HCT116 (cell line): ENCODE measurements around the gene C4BPA. TPM values are rescaled to one million over a fixed set of nuclear protein-coding genes. Genes with fewer than 3 reads are reported as not detected.

ENCODE experiments used
- ATAC-seq: fragments of 200-7000 bp; cut with Tn5 transposase; 2 replicates; pipeline ENCODE4 v1.9.1; 2020; ENCODE audit warnings: mild to moderate bottlenecking, moderate library complexity
- BruUV-seq: library from RNA; stranded (reverse); fragments of 400-500 nt; replicated peaks from 2 replicates; lab custom pipeline; 2021; lab: Mats Ljungman, UMichigan
- CTCF ChIA-PET: fragments of 300-600 bp; sonication (Branson Sonifier 250); formaldehyde crosslinking; loops from one replicate; lab custom pipeline; 2021; ENCODE audit warnings: antibody characterized with exemption; lab: Charles Lee
- POLR2A ChIA-PET: fragments of 300-600, 350-600 bp; sonication (Branson Sonifier 250); formaldehyde crosslinking; loops from one replicate; lab custom pipeline; 2021; ENCODE audit warnings: antibody characterized with exemption; lab: Charles Lee
- RAD21 ChIA-PET, 2 experiments: fragments of 300-600 bp; sonication (Branson Sonifier 250); formaldehyde crosslinking; loops; one replicate each; lab custom pipeline; 2023; ENCODE audit warnings: low total read pairs in 2 of 2; ENCODE audit not compliant: uncharacterized antibody in 2 of 2, unreplicated experiment in 2 of 2, low non-redundant PET in 1 of 2; lab: Charles Lee
- DNase-seq: peaks from one replicate; pipeline ENCODE4 v3.0.0-alpha.2; 2010; ENCODE audit warnings: low read depth, low spot score
- H2AFZ ChIP-seq: fragments of 200-600 bp; shearing (Covaris generic), sonication (generic); 2 replicates; pipeline ENCODE4 v1.6.1; 2017; ENCODE audit warnings: low read depth, mixed run types, mixed read lengths, antibody characterized with exemption, low read length; ENCODE audit not compliant: poor library complexity, severe bottlenecking
- H3K27ac ChIP-seq: 2 replicates; pipeline ENCODE4 v1.5.1; 2012; ENCODE audit warnings: low read depth, low read length
- H3K27me3 ChIP-seq: fragments of 200-600 bp; sonication (generic); 2 replicates; pipeline ENCODE4 v1.6.1; 2016; ENCODE audit warnings: mixed run types, low read length, mixed read lengths; ENCODE audit not compliant: insufficient read depth
- H3K36me3 ChIP-seq, 2 experiments: fragments of 200-500 bp in 1 of 2; fragments of 200-600 bp in 1 of 2; sonication (Bioruptor generic) in 1 of 2; sonication (generic) in 1 of 2; 2 replicates each; pipeline versions ENCODE4 v1.5.1 to v1.6.1; 2014 to 2016; ENCODE audit warnings: low read length in 2 of 2, inconsistent platforms in 1 of 2, mixed read lengths in 1 of 2, mixed run types in 1 of 2; ENCODE audit not compliant: insufficient read depth in 2 of 2, control insufficient read depth in 1 of 2
- H3K4me1 ChIP-seq, 2 experiments: fragments of 200-600 bp in 1 of 2; sonication (generic) in 1 of 2; 2 replicates each; pipeline versions ENCODE4 v1.5.1 to v1.6.1; 2012 to 2017; ENCODE audit warnings: low read length in 2 of 2, inconsistent platforms in 1 of 2, mild to moderate bottlenecking in 1 of 2, mixed read lengths in 1 of 2, mixed run types in 1 of 2, moderate library complexity in 1 of 2; ENCODE audit not compliant: insufficient read depth in 2 of 2, control insufficient read depth in 1 of 2
- H3K4me2 ChIP-seq: fragments of 200-600 bp; sonication (generic); 2 replicates; pipeline ENCODE4 v1.6.1; 2017; ENCODE audit warnings: mixed run types, low read length, mixed read lengths
- H3K4me3 ChIP-seq, 2 experiments: fragments of 200-600 bp in 1 of 2; sonication (generic) in 1 of 2; replicated peaks in 1 of 2; 2 replicates each; pipeline ENCODE4 v1.5.1; 2011 to 2016; ENCODE audit warnings: low read length in 2 of 2, control low read depth in 1 of 2, low read depth in 1 of 2, mild to moderate bottlenecking in 1 of 2, mixed read lengths in 1 of 2, mixed run types in 1 of 2
- H3K79me2 ChIP-seq: fragments of 200-600 bp; sonication (generic); 2 replicates; pipeline ENCODE4 v1.6.1; 2017; ENCODE audit warnings: mild to moderate bottlenecking, mixed run types, low read length, moderate library complexity, mixed read lengths; ENCODE audit not compliant: insufficient read depth
- H3K9ac ChIP-seq: fragments of 200-600 bp; sonication (generic); 2 replicates; pipeline ENCODE4 v1.6.1; 2016; ENCODE audit warnings: low read length, mixed read lengths
- H3K9me2 ChIP-seq: fragments of 200-600 bp; sonication (generic), shearing (Covaris generic); 2 replicates; pipeline ENCODE4 v1.6.1; 2017; ENCODE audit warnings: mixed run types, mild to moderate bottlenecking, moderate library complexity; ENCODE audit not compliant: insufficient read depth
- H3K9me3 ChIP-seq, 2 experiments: fragments of 200-500 bp in 1 of 2; fragments of 200-600 bp in 1 of 2; sonication (Bioruptor generic) in 1 of 2; sonication (generic) in 1 of 2; 2 replicates each; pipeline ENCODE4 v1.6.1; 2014 to 2017; ENCODE audit warnings: low read length in 2 of 2, mixed read lengths in 2 of 2, inconsistent platforms in 1 of 2, low read depth in 1 of 2, mild to moderate bottlenecking in 1 of 2, mixed run types in 1 of 2, moderate library complexity in 1 of 2; ENCODE audit not compliant: control insufficient read depth in 1 of 2, insufficient read depth in 1 of 2
- H4K20me1 ChIP-seq: fragments of 200-600 bp; sonication (generic), shearing (Covaris generic); 2 replicates; pipeline ENCODE4 v1.6.1; 2017; ENCODE audit warnings: mixed run types, mild to moderate bottlenecking, moderate library complexity; ENCODE audit not compliant: insufficient read depth
- CBX3 ChIP-seq: IDR thresholded peaks from 2 replicates; pipeline ENCODE4 v1.6.1; 2012; ENCODE audit warnings: low read depth
- EGR1 ChIP-seq: IDR thresholded peaks from 2 replicates; pipeline ENCODE4 v1.6.1; 2012; ENCODE audit warnings: low read depth
- EZH2 ChIP-seq: fragments of 200-600 bp; sonication (generic); IDR thresholded peaks from 2 replicates; pipeline ENCODE4 v1.6.1; 2017; ENCODE audit warnings: antibody characterized with exemption, mixed run types
- FOSL1 ChIP-seq: IDR thresholded peaks from 2 replicates; pipeline ENCODE4 v1.6.1; 2012; ENCODE audit warnings: low read depth
- POLR2A ChIP-seq: IDR thresholded peaks from 2 replicates; pipeline ENCODE4 v1.7.0; 2011; ENCODE audit warnings: borderline replicate concordance; ENCODE audit not compliant: insufficient read depth, insufficient read length; ENCODE audit errors: extremely low read depth
- POLR2AphosphoS5 ChIP-seq: IDR thresholded peaks from 2 replicates; pipeline ENCODE4 v1.6.1; 2011; ENCODE audit warnings: mild to moderate bottlenecking, low read depth, low read length, moderate library complexity
- RAD21 ChIP-seq: IDR thresholded peaks from 2 replicates; pipeline ENCODE4 v1.6.1; 2012; ENCODE audit warnings: low read depth, mild to moderate bottlenecking
- SIN3A ChIP-seq: IDR thresholded peaks from 2 replicates; pipeline ENCODE4 v1.6.1; 2012; ENCODE audit warnings: low read depth
- SP1 ChIP-seq: IDR thresholded peaks from 2 replicates; pipeline ENCODE4 v1.6.1; 2012; ENCODE audit warnings: low read depth
- SRF ChIP-seq: IDR thresholded peaks from 2 replicates; pipeline ENCODE4 v1.6.1; 2012; ENCODE audit warnings: low read depth
- ZNF274 ChIP-seq: fragments of 200-500 bp; sonication (Bioruptor generic); IDR thresholded peaks from 2 replicates; pipeline ENCODE4 v1.6.1; 2014; ENCODE audit warnings: mild to moderate bottlenecking, low read depth, low read length, inconsistent platforms
- intact Hi-C: fragments of 100-400 bp; cut with micrococcal nuclease; formaldehyde crosslinking; loops from 2 replicates; pipeline ENCODE4 v1.10.0; 2022
- total RNA-seq: library from RNA; stranded (reverse); gene quantifications from one replicate; pipeline ENCODE4 v1.2.1, GENCODE V29; 2021; ENCODE audit not compliant: unreplicated experiment
- TF ChIP-seq, protein P1 (sequence below): IDR thresholded peaks from 2 replicates; pipeline ENCODE4 v1.6.1; 2012
- TF ChIP-seq, protein P2 (sequence below): IDR thresholded peaks from 2 replicates; pipeline ENCODE4 v1.6.1; 2012
- TF ChIP-seq, protein P3 (sequence below): IDR thresholded peaks from 2 replicates; pipeline ENCODE4 v1.6.1; 2011; ENCODE audit warnings: mild to moderate bottlenecking, low read length, moderate library complexity; ENCODE audit not compliant: insufficient replicate concordance; ENCODE audit errors: extremely low read depth

Gene C4BPA
- total RNA-seq, 1 experiment from 2014 or later = 0.32 TPM

DNA sequence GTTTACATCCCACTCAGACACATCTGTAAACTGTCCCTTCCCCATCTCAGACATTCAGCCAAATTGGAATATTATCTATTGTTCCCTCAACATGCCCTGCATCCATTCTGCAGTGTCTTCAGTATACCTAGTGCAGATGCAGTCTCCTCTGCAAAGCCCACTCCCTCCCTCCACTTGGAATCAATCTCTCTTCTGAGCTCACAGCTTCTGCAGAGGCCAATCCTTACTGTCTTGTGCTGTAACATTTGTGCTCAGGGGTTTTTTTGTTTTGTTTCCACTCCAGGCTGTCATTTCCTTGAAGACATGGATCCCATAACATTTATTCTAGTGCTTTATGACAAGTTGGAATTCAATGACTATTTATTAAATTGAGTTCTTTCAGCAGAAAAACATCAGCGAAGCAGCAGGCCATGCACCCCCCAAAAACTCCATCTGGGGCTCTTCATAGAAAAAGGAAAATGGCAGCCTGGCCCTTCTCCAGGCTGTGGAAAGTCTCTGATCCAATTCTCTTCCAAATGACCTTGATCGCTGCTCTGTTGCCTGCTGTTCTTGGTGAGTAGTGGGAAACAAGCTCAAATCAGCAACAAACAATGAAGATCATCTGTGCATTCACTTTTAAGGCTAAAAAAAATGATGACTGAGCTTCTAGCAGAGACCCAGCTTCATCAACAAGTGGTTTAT is 8.7 kb downstream of the C4BPA start:
- POLR2A ChIA-PET = no interaction called here
- H3K79me2 ChIP-seq = no peaks in the 10 kb centered on the region
- no peak overlapping the region for H3K4me2 ChIP-seq
- no peak overlapping the region for H3K4me3 ChIP-seq
- no peaks in the 10 kb centered on the region for H4K20me1 ChIP-seq
- no peak for TF ChIP-seq SRF
- TF ChIP-seq, protein P1, sequence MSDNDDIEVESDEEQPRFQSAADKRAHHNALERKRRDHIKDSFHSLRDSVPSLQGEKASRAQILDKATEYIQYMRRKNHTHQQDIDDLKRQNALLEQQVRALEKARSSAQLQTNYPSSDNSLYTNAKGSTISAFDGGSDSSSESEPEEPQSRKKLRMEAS = no peak
- TF ChIP-seq SIN3A = no peak
- TF ChIP-seq, protein P2, sequence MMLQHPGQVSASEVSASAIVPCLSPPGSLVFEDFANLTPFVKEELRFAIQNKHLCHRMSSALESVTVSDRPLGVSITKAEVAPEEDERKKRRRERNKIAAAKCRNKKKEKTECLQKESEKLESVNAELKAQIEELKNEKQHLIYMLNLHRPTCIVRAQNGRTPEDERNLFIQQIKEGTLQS = no peak
- no peak for TF ChIP-seq POLR2A
- TF ChIP-seq CBX3 = no peak
- TF ChIP-seq EZH2 = no peak
- TF ChIP-seq ZNF274 = no peak
- no peak for TF ChIP-seq RAD21
- TF ChIP-seq POLR2AphosphoS5 = no peak
- no peak for TF ChIP-seq SP1
- TF ChIP-seq, protein P3, sequence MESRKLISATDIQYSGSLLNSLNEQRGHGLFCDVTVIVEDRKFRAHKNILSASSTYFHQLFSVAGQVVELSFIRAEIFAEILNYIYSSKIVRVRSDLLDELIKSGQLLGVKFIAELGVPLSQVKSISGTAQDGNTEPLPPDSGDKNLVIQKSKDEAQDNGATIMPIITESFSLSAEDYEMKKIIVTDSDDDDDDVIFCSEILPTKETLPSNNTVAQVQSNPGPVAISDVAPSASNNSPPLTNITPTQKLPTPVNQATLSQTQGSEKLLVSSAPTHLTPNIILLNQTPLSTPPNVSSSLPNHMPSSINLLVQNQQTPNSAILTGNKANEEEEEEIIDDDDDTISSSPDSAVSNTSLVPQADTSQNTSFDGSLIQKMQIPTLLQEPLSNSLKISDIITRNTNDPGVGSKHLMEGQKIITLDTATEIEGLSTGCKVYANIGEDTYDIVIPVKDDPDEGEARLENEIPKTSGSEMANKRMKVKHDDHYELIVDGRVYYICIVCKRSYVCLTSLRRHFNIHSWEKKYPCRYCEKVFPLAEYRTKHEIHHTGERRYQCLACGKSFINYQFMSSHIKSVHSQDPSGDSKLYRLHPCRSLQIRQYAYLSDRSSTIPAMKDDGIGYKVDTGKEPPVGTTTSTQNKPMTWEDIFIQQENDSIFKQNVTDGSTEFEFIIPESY = no peak
- TF ChIP-seq FOSL1 = no peak
- TF ChIP-seq EGR1 = no peak
- H3K9ac ChIP-seq = no peak overlapping the region
- H2AFZ ChIP-seq = no peak overlapping the region
- no TSS peak for BruUV-seq
- no peak overlapping the region for H3K27ac ChIP-seq
- DNase-seq (no peak), ATAC-seq (no peak)
- intact Hi-C loops = no loop called here
- H3K9me3 ChIP-seq = no peaks in the 10 kb centered on the region
- no peaks in the 10 kb centered on the region for H3K27me3 ChIP-seq
- RAD21 ChIA-PET = no interaction called here
- H3K4me1 ChIP-seq = no peaks in the 10 kb centered on the region
- H3K9me2 ChIP-seq = no peaks in the 10 kb centered on the region
- H3K36me3 ChIP-seq = no peaks in the 10 kb centered on the region
- CTCF ChIA-PET = no interaction called here
